Ascending aorta (tissue), 2 donors: ENCODE results near the gene CGB3. TPM values are rescaled to one million over a fixed set of nuclear protein-coding genes. Genes with fewer than 3 reads are reported as not detected.

ENCODE experiments used
- DNase-seq, 2 donors: peaks; one replicate each; pipeline ENCODE4 v3.0.0-alpha.2; 2019; ENCODE audit warnings: low spot score in 2 of 2
- H3K27ac ChIP-seq, 2 donors: fragments of 200-600 bp; sonication (generic); one replicate each; pipeline ENCODE4 v1.5.1; 2016 to 2017; ENCODE audit warnings: mild to moderate bottlenecking in 1 of 2
- H3K27me3 ChIP-seq: fragments of 200-600 bp; sonication (generic); one replicate; pipeline ENCODE4 v1.5.1; 2017
- H3K36me3 ChIP-seq, 2 donors: fragments of 200-600 bp; sonication (generic); one replicate each; pipeline ENCODE4 v1.5.1; 2016
- H3K4me1 ChIP-seq, 2 donors: fragments of 200-600 bp; sonication (generic); one replicate each; pipeline ENCODE4 v1.5.1; 2016 to 2017; ENCODE audit warnings: mild to moderate bottlenecking in 1 of 2
- H3K4me3 ChIP-seq, 2 donors: fragments of 200-600 bp; sonication (generic); one replicate each; pipeline ENCODE4 v1.5.1; 2016 to 2017; ENCODE audit warnings: mild to moderate bottlenecking in 1 of 2
- H3K9me3 ChIP-seq, 2 donors: fragments of 200-600 bp; sonication (generic); one replicate each; pipeline ENCODE4 v1.5.1; 2016
- CTCF ChIP-seq, 3 experiments: fragments of 200-600 bp in 2 of 3; fragments of 450-650 bp in 1 of 3; sonication (generic) in 2 of 3; IDR thresholded peaks; one replicate each; pipeline ENCODE4 v1.5.1; 2016 to 2019; ENCODE audit warnings: antibody characterized with exemption in 3 of 3, mild to moderate bottlenecking in 1 of 3, moderate library complexity in 1 of 3
- intact Hi-C: fragments of 100-400 bp; cut with DNase I; formaldehyde crosslinking; loops from one replicate; pipeline ENCODE4 v1.15.1; 2023
- total RNA-seq: library from RNA; depleted of rRNA; stranded (reverse); fragments of >200 nt; gene quantifications from one replicate; pipeline ENCODE4 v1.1.0, GENCODE V29; 2016

CGB3 gene
- total RNA-seq, 1 donor from 2014 or later: not detected

DNA sequence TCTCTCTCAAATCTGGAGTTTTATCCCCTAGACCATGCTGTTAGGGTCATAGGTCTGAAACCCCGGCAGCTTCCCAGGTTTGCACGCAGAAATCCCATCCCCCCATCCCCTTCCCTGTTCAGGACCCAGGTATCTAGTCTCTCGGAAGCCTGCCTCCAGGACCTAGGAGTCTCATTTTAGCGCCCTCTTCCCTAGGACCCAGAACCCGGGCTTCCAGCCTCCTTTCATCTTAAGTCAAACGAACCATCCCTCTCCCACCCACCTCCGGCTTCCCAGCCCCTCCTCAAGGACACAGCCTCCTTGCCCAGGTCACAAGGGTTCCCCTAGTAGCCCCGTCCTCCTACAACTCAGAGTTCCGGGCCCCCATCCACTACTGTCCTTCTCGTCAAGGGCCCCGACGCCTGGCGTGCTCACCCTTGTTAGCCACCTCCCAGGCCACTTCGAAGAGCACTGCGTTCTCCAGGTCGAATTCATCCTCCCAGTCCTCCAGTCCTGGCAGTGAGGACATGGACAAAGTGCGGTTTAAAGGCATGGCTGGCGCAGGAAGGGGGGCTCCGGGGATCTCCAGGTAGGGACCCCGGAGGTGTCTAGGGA, 31.5 kb downstream of the CGB3 start:
- Histone ChIP-seq H3K36me3 (peaks cover 10 to 21% of the 10 kb centered on the region in 2 donors), H3K9me3 (no peaks in the 10 kb centered on the region), H3K27me3 (no peaks in the 10 kb centered on the region), H3K4me1 (peaks cover 21 to 26% of the 10 kb centered on the region in 2 donors), H3K4me3 (peak overlapping the region; percentile 58 to 81), H3K27ac (peak overlapping the region; percentile 94)
- DNase-seq: no peak
- intact Hi-C loops: loop anchor here (1.0 to 5.0 kb wide), 5 partner anchors 13 to 155 kb away; partner anchors contain the start of genes FTL, NUCB1 and SNRNP70
- no peak for TF ChIP-seq CTCF (IDR thresholded peaks at IDR 0.05)

GRCh38 chr19:48991873-48992580, 32.1 kb downstream of the CGB3 start:
- Histone ChIP-seq H3K27ac (peak overlapping the region; percentile 94), H3K27me3 (no peaks in the 10 kb centered on the region), H3K4me3 (peak overlapping the region; percentile 58 to 81), H3K4me1 (peaks cover 21 to 26% of the 10 kb centered on the region in 2 donors), H3K9me3 (no peaks in the 10 kb centered on the region), H3K36me3 (peaks cover 13 to 26% of the 10 kb centered on the region in 2 donors)
- no peak for TF ChIP-seq CTCF (IDR thresholded peaks at IDR 0.05)
- peak in 1 of 2 donors; percentile 89 for DNase-seq
- intact Hi-C loops: loop anchor here (2.0 to 5.0 kb wide), 2 partner anchors 27 to 155 kb away; partner anchors contain the start of gene FTL

DNA sequence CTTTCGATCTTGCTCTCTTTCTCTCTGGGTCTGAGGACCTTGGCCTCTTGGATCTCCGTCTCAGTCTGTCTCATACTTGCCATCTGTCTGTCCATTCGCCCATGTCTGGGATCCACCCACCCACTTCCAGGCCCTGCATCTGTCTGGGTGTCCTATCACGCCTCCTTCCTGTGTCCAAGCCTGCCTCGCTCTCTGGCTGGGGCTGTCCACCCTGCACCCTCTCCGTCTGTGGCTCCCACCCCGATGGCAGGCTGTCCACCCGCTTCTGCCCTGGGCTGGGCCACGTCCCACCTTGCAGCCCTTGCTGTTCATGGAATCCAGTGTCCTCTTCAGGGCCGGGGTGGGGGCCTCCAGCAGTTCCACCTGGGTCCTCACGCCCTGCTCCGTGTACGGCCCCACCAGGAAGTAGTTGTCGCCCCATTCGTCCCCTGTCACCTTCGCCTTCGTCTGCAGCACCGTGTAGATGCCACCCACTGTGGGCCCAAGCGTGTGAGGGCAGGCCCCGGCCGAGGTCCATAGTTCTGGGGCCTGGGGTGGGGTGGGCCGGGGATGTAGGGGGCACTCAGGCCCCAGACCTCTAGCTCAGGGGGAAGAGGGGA, 33.0 kb downstream of the CGB3 start:
- H3K9me3 ChIP-seq: no peaks in the 10 kb centered on the region
- DNase-seq: no peak
- no peak for TF ChIP-seq CTCF (IDR thresholded peaks at IDR 0.05)
- intact Hi-C loops: loop anchor here (5.0 kb wide), 1 partner anchor 156 kb away; no protein-coding TSS in a partner anchor
- H3K4me1 ChIP-seq: peaks cover 21 to 26% of the 10 kb centered on the region in 2 donors
- H3K27ac ChIP-seq: peak overlapping the region in 1 of 2 donors; percentile 94
- H3K27me3 ChIP-seq: no peaks in the 10 kb centered on the region
- H3K4me3 ChIP-seq: peak overlapping the region; percentile 58 to 81
- H3K36me3 ChIP-seq: peaks cover 21 to 34% of the 10 kb centered on the region in 2 donors

DNA sequence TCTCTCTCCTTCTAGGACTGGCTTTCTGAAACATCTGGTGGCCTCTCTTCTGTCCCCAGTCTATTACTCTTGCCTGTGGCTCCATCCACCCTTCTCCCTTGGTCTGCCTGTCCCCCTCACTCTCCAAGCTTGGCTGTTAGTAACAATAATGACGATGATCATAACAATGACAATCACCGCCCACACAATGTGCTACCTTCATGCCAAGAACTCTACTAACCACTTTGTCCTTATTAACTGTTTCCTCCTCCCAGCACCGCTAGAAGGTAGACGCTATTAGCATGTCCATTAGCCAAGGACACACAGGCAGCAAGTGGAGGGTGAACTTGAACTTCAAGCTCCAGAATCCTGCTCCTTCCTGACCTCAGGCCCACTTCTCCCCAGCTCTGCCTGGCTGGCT, 33.7 kb downstream of the CGB3 start:
- no peak for DNase-seq
- Histone ChIP-seq H3K36me3 (peaks cover 28 to 40% of the 10 kb centered on the region in 2 donors), H3K4me1 (peaks cover 21 to 26% of the 10 kb centered on the region in 2 donors), H3K4me3 (no peak overlapping the region), H3K9me3 (no peaks in the 10 kb centered on the region), H3K27ac (peak overlapping the region; percentile 24 to 94), H3K27me3 (no peaks in the 10 kb centered on the region)
- no peak for TF ChIP-seq CTCF (IDR thresholded peaks at IDR 0.05)
- intact Hi-C loops: loop anchor here (5.0 kb wide), 1 partner anchor 157 kb away; no protein-coding TSS in a partner anchor

- intact Hi-C loops: loop anchor here (5.0 kb wide), 1 partner anchor 158 kb away; no protein-coding TSS in a partner anchor
- no peak for DNase-seq
- no peaks in the 10 kb centered on the region for H3K27me3 ChIP-seq
- peaks cover 21 to 25% of the 10 kb centered on the region in 2 donors for H3K4me1 ChIP-seq
- H3K36me3 ChIP-seq: peaks cover 34 to 46% of the 10 kb centered on the region in 2 donors
- H3K27ac ChIP-seq: peak overlapping the region; percentile 24 to 94
- no peaks in the 10 kb centered on the region for H3K9me3 ChIP-seq
- no peak for TF ChIP-seq CTCF (IDR thresholded peaks at IDR 0.05)
- no peak overlapping the region for H3K4me3 ChIP-seq
These were observed 34.3 kb downstream of the CGB3 start for GRCh38 chr19:48989701-48990291.
